Duodenal mucosa (tissue), 2 donors: ENCODE results near the gene SLC12A8.

Experiments used
- H3K27ac ChIP-seq: one replicate; pipeline ENCODE4 v1.7.0; 2013; ENCODE audit warnings: low read depth, low read length
- H3K27me3 ChIP-seq, 2 donors: one replicate each; pipeline ENCODE4 v1.7.0; 2013; ENCODE audit warnings: low read length in 2 of 2, control low read depth in 1 of 2; ENCODE audit not compliant: insufficient read depth in 2 of 2, control insufficient read depth in 1 of 2
- H3K36me3 ChIP-seq, 2 donors: one replicate each; pipeline ENCODE4 v1.7.0; 2013; ENCODE audit warnings: low read length in 2 of 2, control low read depth in 1 of 2; ENCODE audit not compliant: insufficient read depth in 2 of 2, control insufficient read depth in 1 of 2
- H3K4me1 ChIP-seq, 2 donors: one replicate each; pipeline ENCODE4 v1.7.0; 2013; ENCODE audit warnings: low read length in 2 of 2, control low read depth in 1 of 2; ENCODE audit not compliant: insufficient read depth in 2 of 2, control insufficient read depth in 1 of 2
- H3K4me3 ChIP-seq, 2 donors: one replicate each; pipeline ENCODE4 v1.7.0; 2013; ENCODE audit warnings: low read length in 2 of 2, low read depth in 1 of 2
- H3K9ac ChIP-seq, 2 donors: one replicate each; pipeline ENCODE4 v1.7.0; 2013; ENCODE audit warnings: low read length in 2 of 2, low read depth in 1 of 2
- H3K9me3 ChIP-seq, 2 donors: one replicate each; pipeline ENCODE4 v1.7.0; 2013; ENCODE audit warnings: low read length in 2 of 2, control low read depth in 1 of 2; ENCODE audit not compliant: control insufficient read depth in 1 of 2

The SLC12A8 gene

GRCh38 chr3:125160606-125161371 lies 51.8 kb downstream of the SLC12A8 start:
- H3K4me3 ChIP-seq = no peak overlapping the region
- peaks cover 0 to 3% of the 10 kb centered on the region in 2 donors for H3K36me3 ChIP-seq
- no peaks in the 10 kb centered on the region for H3K27me3 ChIP-seq
- H3K9me3 ChIP-seq = no peaks in the 10 kb centered on the region
- no peak overlapping the region for H3K9ac ChIP-seq
- peaks cover 2 to 11% of the 10 kb centered on the region in 2 donors for H3K4me1 ChIP-seq
- no peak overlapping the region for H3K27ac ChIP-seq

- H3K4me1 ChIP-seq = peaks cover 0 to 3% of the 10 kb centered on the region in 2 donors
- H3K27me3 ChIP-seq = no peaks in the 10 kb centered on the region
- H3K4me3 ChIP-seq = no peak overlapping the region
- no peak overlapping the region for H3K27ac ChIP-seq
- H3K9me3 ChIP-seq = no peaks in the 10 kb centered on the region
- no peak overlapping the region for H3K9ac ChIP-seq
- peaks cover 0 to 3% of the 10 kb centered on the region in 2 donors for H3K36me3 ChIP-seq
Observed at GRCh38 chr3:125157183-125157582, 55.4 kb downstream of the SLC12A8 start.

GRCh38 chr3:125156456-125156855 lies 56.1 kb downstream of the SLC12A8 start:
- H3K27me3 ChIP-seq = no peaks in the 10 kb centered on the region
- H3K36me3 ChIP-seq = peaks cover 0 to 3% of the 10 kb centered on the region in 2 donors
- H3K9ac ChIP-seq = no peak overlapping the region
- peaks cover 0 to 3% of the 10 kb centered on the region in 2 donors for H3K4me1 ChIP-seq
- H3K4me3 ChIP-seq = no peak overlapping the region
- H3K27ac ChIP-seq = no peak overlapping the region
- H3K9me3 ChIP-seq = no peaks in the 10 kb centered on the region

GRCh38 chr3:125154800-125155269 lies 57.7 kb downstream of the SLC12A8 start:
- Histone ChIP-seq H3K9me3 (no peaks in the 10 kb centered on the region), H3K4me1 (peaks cover 0 to 3% of the 10 kb centered on the region in 2 donors), H3K9ac (no peak overlapping the region), H3K27me3 (no peaks in the 10 kb centered on the region), H3K4me3 (no peak overlapping the region), H3K36me3 (peaks cover 0 to 3% of the 10 kb centered on the region in 2 donors), H3K27ac (no peak overlapping the region)

GRCh38 chr3:125154110-125154509 lies 58.4 kb downstream of the SLC12A8 start:
- H3K27me3 ChIP-seq = no peaks in the 10 kb centered on the region
- H3K36me3 ChIP-seq = peaks cover 0 to 3% of the 10 kb centered on the region in 2 donors
- peaks cover 0 to 3% of the 10 kb centered on the region in 2 donors for H3K4me1 ChIP-seq
- H3K27ac ChIP-seq = no peak overlapping the region
- H3K9ac ChIP-seq = no peak overlapping the region
- no peak overlapping the region for H3K4me3 ChIP-seq
- H3K9me3 ChIP-seq = no peaks in the 10 kb centered on the region

GRCh38 chr3:125152951-125153350 lies 59.6 kb downstream of the SLC12A8 start:
- Histone ChIP-seq H3K4me3 (no peak overlapping the region), H3K4me1 (peaks cover 0 to 3% of the 10 kb centered on the region in 2 donors), H3K27ac (no peak overlapping the region)

GRCh38 chr3:125151916-125152315 lies 60.6 kb downstream of the SLC12A8 start:
- Histone ChIP-seq H3K9ac (no peak overlapping the region), H3K27me3 (no peaks in the 10 kb centered on the region), H3K36me3 (no peaks in the 10 kb centered on the region), H3K4me3 (no peak overlapping the region), H3K4me1 (peaks cover 3 to 6% of the 10 kb centered on the region in 2 donors), H3K27ac (no peak overlapping the region), H3K9me3 (no peaks in the 10 kb centered on the region)

More at GRCh38 chr3:125152951-125153350, 59.6 kb downstream of the SLC12A8 start:
- H3K9ac ChIP-seq = no peak overlapping the region
- H3K27me3 ChIP-seq = no peaks in the 10 kb centered on the region
- peaks cover 0 to 3% of the 10 kb centered on the region in 2 donors for H3K36me3 ChIP-seq
- H3K9me3 ChIP-seq = no peaks in the 10 kb centered on the region

- no peak overlapping the region for H3K4me3 ChIP-seq
- H3K4me1 ChIP-seq = peaks cover 5 to 8% of the 10 kb centered on the region in 2 donors
- H3K27me3 ChIP-seq = no peaks in the 10 kb centered on the region
- H3K27ac ChIP-seq = no peak overlapping the region
- H3K36me3 ChIP-seq = no peaks in the 10 kb centered on the region
- no peaks in the 10 kb centered on the region for H3K9me3 ChIP-seq
- no peak overlapping the region for H3K9ac ChIP-seq
Observed at GRCh38 chr3:125151442-125151817, 61.1 kb downstream of the SLC12A8 start.

- no peak overlapping the region for H3K9ac ChIP-seq
- H3K36me3 ChIP-seq = no peaks in the 10 kb centered on the region
- H3K9me3 ChIP-seq = no peaks in the 10 kb centered on the region
- peaks cover 6 to 10% of the 10 kb centered on the region in 2 donors for H3K4me1 ChIP-seq
- H3K27me3 ChIP-seq = no peaks in the 10 kb centered on the region
- H3K27ac ChIP-seq = no peak overlapping the region
- H3K4me3 ChIP-seq = no peak overlapping the region
Observed at GRCh38 chr3:125150525-125151441, 61.8 kb downstream of the SLC12A8 start.

- Histone ChIP-seq H3K4me3 (no peak overlapping the region), H3K9ac (no peak overlapping the region), H3K4me1 (peaks cover 6 to 14% of the 10 kb centered on the region in 2 donors), H3K27ac (no peak overlapping the region), H3K36me3 (no peaks in the 10 kb centered on the region), H3K27me3 (no peaks in the 10 kb centered on the region), H3K9me3 (no peaks in the 10 kb centered on the region)
Observed at GRCh38 chr3:125149462-125149861, 63.1 kb downstream of the SLC12A8 start.
